Lower leg skin (tissue), 4 donors: ENCODE data around the gene SRI. TPM values are rescaled to one million over a fixed set of nuclear protein-coding genes. Genes with fewer than 3 reads are reported as not detected.
"Not testable (repeated sequence)": the region's sequence is repeated elsewhere in the genome, so short reads cannot be mapped to it uniquely, and the experiment has no call there.

Experiments
- DNase-seq, 2 donors: peaks; one replicate each; pipeline ENCODE4 v3.0.0-alpha.2; 2019; ENCODE audit warnings: low spot score in 2 of 2
- H3K4me3 ChIP-seq: fragments of 200-600 bp; sonication (generic); 2 replicates; pipeline ENCODE4 v1.5.1; 2017; ENCODE audit warnings: mild to moderate bottlenecking, low read depth; ENCODE audit not compliant: poor library complexity, severe bottlenecking
- CTCF ChIP-seq, 3 donors: fragments of 450-650 bp; IDR thresholded peaks; one replicate each; pipeline ENCODE4 v1.5.1; 2016; ENCODE audit warnings: antibody characterized with exemption in 3 of 3, mild to moderate bottlenecking in 3 of 3, moderate library complexity in 2 of 3
- POLR2A ChIP-seq, 2 donors: fragments of 450-650 bp; IDR thresholded peaks; one replicate each; pipeline ENCODE4 v1.6.1; 2016 to 2017; ENCODE audit warnings: antibody characterized with exemption in 2 of 2, mild to moderate bottlenecking in 1 of 2, moderate library complexity in 1 of 2
- WGBS, 2 donors: methylation state at CpG; one replicate each; pipeline ENCODE4 v1.1.5; 2018; 5-methylcytosine and 5-hydroxymethylcytosine counted together
- intact Hi-C: fragments of 100-400 bp; cut with DNase I; formaldehyde crosslinking; loops from one replicate; pipeline ENCODE4 v1.15.0; 2023; ENCODE audit warnings: low total_unique reads
- total RNA-seq, 4 donors: library from RNA; depleted of rRNA; stranded (reverse); fragments of >200 nt; gene quantifications; one replicate each; pipeline ENCODE4 v1.1.0, GENCODE V29; 2016

The SRI gene
- total RNA-seq, 4 donors from 2014 or later, result 24.6 to 43.9 (median 42.2) TPM

DNA sequence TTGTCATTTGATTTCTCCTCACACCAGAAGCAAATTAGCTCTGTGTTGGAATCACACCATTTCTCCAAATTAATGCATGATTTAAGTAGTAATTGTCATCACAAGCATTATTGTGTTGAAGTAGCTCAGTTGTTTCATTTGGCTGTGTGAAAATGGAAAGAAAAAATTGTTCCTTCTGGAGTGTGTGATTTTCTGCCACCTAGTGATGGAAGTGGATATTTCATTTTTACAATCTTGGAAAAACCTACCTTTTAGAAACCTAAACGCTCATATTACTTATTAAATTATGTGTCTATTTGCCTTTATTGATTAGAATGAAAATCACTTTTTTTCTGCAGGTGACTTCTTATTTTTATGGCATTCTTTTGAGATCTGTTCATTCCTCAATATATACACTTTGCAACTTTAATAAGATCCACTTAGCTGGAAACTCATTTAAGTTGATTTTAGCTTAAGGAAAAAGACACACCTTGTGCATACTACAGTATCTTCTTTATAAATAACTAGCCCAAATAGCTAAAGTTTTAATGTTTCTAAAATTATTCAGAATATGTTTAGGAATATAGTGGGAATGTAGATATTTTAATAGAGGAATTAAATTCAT is 50.0 kb downstream of the SRI start:
- WGBS, 2 donors, result 9 to 19% methylated on average over 1 of the region's 1 CpG
- no peak overlapping the region for H3K4me3 ChIP-seq
- TF ChIP-seq CTCF (IDR thresholded peaks at IDR 0.05) (no peak), POLR2A (IDR thresholded peaks at IDR 0.05) (no peak)
- DNase-seq, result no peak
- intact Hi-C loops, result no loop called here

- DNase-seq, result no peak
- no peak for TF ChIP-seq CTCF (IDR thresholded peaks at IDR 0.05)
- no peak for TF ChIP-seq POLR2A (IDR thresholded peaks at IDR 0.05)
- 84 to 90% methylated on average over 2 of the region's 2 CpGs for WGBS, 2 donors
- H3K4me3 ChIP-seq, result no peak overlapping the region
- intact Hi-C loops, result no loop called here
Measured at GRCh38 chr7:88167721-88168120, 52.1 kb downstream of the SRI start.

DNA sequence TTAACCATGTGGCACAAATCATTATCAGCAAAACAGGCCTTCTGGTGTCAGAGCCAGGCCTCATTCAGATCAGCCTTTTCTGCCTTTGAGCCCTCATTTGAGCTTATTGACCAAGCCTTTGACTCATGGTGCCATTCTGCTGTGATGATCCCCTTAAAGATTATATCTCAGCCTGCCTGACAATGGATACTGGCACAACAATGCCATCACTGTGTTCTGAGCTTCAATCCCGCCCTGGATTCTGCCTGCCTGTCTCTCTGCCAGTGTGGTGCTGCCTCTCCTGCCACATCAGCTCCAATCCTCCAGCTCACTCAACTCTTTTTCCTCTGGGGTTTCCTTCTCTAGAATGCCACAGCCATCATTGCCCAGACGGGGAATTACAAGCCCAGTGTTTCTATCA is 52.6 kb downstream of the SRI start:
- no peak overlapping the region for H3K4me3 ChIP-seq
- 64 to 83% methylated on average over 2 of the region's 2 CpGs for WGBS, 2 donors
- no peak for TF ChIP-seq CTCF (IDR thresholded peaks at IDR 0.05)
- no peak for TF ChIP-seq POLR2A (IDR thresholded peaks at IDR 0.05)
- intact Hi-C loops, result no loop called here
- no peak for DNase-seq

- no peak overlapping the region for H3K4me3 ChIP-seq
- intact Hi-C loops, result no loop called here
- DNase-seq, result no peak
- TF ChIP-seq CTCF (IDR thresholded peaks at IDR 0.05), result no peak
- TF ChIP-seq POLR2A (IDR thresholded peaks at IDR 0.05), result no peak
Measured at GRCh38 chr7:88165697-88166096, 54.1 kb downstream of the SRI start.

DNA sequence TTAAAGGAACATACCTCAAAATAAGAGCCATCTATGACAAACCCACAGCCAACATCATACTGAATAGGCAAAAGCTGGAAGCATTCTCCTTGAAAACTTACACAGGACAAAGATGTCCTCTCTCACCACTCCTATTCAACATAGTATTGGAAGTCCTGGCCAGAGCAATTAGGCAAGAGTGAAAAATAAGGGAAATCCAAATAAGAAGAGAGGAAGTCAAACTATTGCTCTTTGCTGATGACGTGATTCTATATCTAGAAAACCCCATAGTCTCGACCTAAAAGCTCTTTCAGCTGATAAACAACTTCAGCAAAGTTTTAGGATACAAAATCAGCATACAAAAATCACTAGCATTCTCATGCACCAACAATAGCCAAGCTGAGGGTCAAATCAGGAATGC is 60.1 kb downstream of the SRI start:
- WGBS, 2 donors, result 87 to 91% methylated on average over 2 of the region's 2 CpGs
- intact Hi-C loops, DNase-seq, H3K4me3 ChIP-seq: not testable (repeated sequence)

- WGBS, 2 donors, result 50 to 70% methylated on average over 1 of the region's 1 CpG
- intact Hi-C loops, result no loop called here
- TF ChIP-seq POLR2A (IDR thresholded peaks at IDR 0.05) (no peak), CTCF (IDR thresholded peaks at IDR 0.05) (no peak)
Measured at GRCh38 chr7:88156356-88156755, 63.5 kb downstream of the SRI start.

More at GRCh38 chr7:88156356-88156755, 63.5 kb downstream of the SRI start:
- H3K4me3 ChIP-seq, result no peak overlapping the region
- no peak for DNase-seq
